ENCODE results near the gene PBRM1. TPM values are rescaled to one million over a fixed set of nuclear protein-coding genes. Genes with fewer than 3 reads are reported as not detected.
"Not testable (repeated sequence)": the region's sequence is repeated elsewhere in the genome, so short reads cannot be mapped to it uniquely, and the experiment has no call there.

PBRM1 gene
- total and polyA plus RNA-seq, 8 donors: 6.0 to 130 (median 64.9) TPM

DNA sequence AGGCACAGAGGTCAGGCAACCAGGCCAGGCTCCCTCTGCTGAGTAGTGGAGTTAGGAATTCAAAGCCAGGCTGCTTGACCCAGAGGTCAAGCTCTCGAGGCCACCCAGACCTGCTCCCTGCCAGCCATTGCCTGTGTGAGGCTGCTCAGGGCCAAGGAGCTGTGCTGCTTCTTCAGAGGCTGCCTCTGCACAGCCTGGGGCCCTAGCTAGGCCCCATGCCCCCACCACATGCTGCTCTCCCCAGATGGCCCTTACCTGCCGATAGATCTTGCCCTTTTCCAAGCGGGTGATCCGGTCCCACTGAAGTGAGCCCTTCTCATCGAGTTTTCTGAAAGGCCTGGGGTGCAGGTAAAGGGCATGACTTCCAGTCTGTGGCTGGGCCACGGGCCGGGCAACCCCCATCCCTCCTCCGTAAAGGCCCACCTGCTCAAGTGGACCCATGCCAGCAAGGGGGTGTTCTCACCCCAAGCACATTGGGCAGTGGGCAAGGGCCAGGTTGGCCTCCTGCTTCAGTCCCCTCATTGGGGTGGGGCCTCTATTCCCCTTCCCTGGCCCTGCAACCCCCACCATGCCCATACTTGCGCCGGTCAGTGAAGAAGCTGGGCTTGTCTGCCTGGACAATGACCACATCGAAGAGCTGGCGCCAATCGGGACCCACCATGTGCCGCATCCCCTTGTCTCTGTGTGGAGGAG is 158.5 kb downstream of the PBRM1 start:
- intact Hi-C loops (cut with DNase I; ENCODE audit: low total_unique reads): no loop called here
- Histone ChIP-seq H3K27me3 (no peaks in the 10 kb centered on the region), H3K9me3 (no peaks in the 10 kb centered on the region), H3K27ac (no peak overlapping the region), H3K36me3 (peaks cover 0 to 58% (median 52%) of the 10 kb centered on the region in 4 donors), H3K4me3 (no peak overlapping the region), H3K4me1 (peaks cover 2 to 41% (median 21%) of the 10 kb centered on the region in 4 donors)
- TF ChIP-seq EP300 (IDR thresholded peaks at IDR 0.05): no peak
- TF ChIP-seq POLR2A (IDR thresholded peaks at IDR 0.05): no peak
- no peak for TF ChIP-seq POLR2AphosphoS5 (IDR thresholded peaks at IDR 0.05)
- TF ChIP-seq, protein P1, sequence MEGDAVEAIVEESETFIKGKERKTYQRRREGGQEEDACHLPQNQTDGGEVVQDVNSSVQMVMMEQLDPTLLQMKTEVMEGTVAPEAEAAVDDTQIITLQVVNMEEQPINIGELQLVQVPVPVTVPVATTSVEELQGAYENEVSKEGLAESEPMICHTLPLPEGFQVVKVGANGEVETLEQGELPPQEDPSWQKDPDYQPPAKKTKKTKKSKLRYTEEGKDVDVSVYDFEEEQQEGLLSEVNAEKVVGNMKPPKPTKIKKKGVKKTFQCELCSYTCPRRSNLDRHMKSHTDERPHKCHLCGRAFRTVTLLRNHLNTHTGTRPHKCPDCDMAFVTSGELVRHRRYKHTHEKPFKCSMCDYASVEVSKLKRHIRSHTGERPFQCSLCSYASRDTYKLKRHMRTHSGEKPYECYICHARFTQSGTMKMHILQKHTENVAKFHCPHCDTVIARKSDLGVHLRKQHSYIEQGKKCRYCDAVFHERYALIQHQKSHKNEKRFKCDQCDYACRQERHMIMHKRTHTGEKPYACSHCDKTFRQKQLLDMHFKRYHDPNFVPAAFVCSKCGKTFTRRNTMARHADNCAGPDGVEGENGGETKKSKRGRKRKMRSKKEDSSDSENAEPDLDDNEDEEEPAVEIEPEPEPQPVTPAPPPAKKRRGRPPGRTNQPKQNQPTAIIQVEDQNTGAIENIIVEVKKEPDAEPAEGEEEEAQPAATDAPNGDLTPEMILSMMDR (IDR thresholded peaks at IDR 0.05): no peak
- DNase-seq: no peak
- WGBS, 5 donors: 89 to 93% (median 89%) methylated on average over 8 to 14 of the region's 14 CpGs

DNA sequence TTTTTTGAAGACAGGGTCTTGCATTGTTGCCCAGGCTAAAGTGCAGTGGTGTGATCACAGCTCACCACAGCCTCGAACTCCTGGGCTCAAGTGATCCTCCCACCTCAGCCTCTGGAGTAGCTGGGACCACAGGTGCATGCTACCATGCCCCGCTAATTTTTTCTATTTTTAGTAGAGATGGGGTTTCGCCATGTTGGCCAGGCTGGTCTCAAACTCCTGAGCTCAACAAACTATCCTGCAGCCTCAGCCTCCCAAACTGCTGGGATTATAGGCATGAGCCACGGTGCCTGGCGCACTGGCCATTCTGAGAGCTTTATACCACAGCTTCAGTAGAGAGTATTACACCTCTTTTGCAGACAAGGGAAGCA is 159.1 kb downstream of the PBRM1 start:
- H3K27ac ChIP-seq; H3K9me3 ChIP-seq; DNase-seq; intact Hi-C loops (cut with DNase I; ENCODE audit: low total_unique reads); H3K4me3 ChIP-seq; H3K27me3 ChIP-seq: not testable (repeated sequence)
- Histone ChIP-seq H3K36me3 (peaks cover 0 to 63% (median 53%) of the 10 kb centered on the region in 4 donors), H3K4me1 (peaks cover 0 to 36% (median 16%) of the 10 kb centered on the region in 4 donors)
- WGBS, 5 donors: 90 to 98% (median 95%) methylated on average over 5 of the region's 5 CpGs

DNA sequence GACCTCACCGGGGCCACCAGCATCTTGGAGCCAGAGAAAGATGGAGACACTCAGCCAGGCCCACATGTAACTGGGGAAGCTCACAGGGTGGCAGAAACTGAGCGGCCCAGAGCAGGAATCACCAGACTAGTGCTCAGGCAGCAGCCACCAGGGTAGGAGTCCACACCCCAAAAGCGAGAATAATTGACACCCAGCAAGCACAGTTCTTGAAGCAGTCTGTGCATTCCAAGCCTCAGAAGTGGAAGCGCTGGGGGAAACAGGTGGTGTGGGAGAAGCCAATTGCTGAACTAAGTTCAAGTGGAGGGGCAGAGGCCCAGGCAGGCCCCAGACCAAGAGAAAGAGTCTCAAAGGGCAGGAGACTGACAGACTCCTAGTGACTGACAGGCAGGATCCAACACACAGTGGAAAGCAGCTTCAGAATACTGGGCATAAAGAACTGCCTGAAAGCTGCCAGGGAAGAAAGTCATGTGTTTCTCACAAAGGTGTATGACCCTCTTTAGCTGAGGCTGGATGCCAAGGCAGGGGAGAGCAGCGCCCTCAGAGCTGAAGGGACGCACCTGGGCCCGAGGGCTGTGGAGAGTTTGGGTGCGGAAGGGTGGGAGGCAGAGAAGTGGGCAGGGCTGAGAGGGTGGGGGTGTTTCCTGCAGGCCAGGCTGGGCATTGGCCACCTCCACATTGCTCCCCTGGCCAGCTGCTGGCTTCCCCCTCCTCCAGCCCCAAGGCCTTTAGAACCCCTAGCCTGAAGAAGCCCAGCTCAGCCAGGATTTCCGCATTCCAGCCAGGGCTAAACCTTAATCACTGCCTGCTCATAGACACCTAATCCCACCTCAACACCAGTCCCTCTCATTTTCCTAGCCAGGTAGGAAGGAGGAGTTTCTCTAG is 159.8 kb downstream of the PBRM1 start:
- 72 to 81% (median 79%) methylated on average over 9 of the region's 9 CpGs for WGBS, 5 donors
- H3K27ac ChIP-seq: peak overlapping the region in 4 of 5 donors; percentile 20 to 60 (median 42)
- no peak for DNase-seq
- TF ChIP-seq EP300 (IDR thresholded peaks at IDR 0.05) (no peak), POLR2AphosphoS5 (IDR thresholded peaks at IDR 0.05) (no peak), POLR2A (IDR thresholded peaks at IDR 0.05) (no peak)
- TF ChIP-seq, protein P1 (IDR thresholded peaks at IDR 0.05): no peak
- H3K9me3 ChIP-seq: no peaks in the 10 kb centered on the region
- H3K4me1 ChIP-seq: peaks cover 0 to 30% (median 15%) of the 10 kb centered on the region in 4 donors
- intact Hi-C loops (cut with DNase I; ENCODE audit: low total_unique reads): no loop called here
- H3K27me3 ChIP-seq: no peaks in the 10 kb centered on the region
- H3K36me3 ChIP-seq: peaks cover 0 to 69% (median 54%) of the 10 kb centered on the region in 4 donors
- H3K4me3 ChIP-seq: no peak overlapping the region

DNA sequence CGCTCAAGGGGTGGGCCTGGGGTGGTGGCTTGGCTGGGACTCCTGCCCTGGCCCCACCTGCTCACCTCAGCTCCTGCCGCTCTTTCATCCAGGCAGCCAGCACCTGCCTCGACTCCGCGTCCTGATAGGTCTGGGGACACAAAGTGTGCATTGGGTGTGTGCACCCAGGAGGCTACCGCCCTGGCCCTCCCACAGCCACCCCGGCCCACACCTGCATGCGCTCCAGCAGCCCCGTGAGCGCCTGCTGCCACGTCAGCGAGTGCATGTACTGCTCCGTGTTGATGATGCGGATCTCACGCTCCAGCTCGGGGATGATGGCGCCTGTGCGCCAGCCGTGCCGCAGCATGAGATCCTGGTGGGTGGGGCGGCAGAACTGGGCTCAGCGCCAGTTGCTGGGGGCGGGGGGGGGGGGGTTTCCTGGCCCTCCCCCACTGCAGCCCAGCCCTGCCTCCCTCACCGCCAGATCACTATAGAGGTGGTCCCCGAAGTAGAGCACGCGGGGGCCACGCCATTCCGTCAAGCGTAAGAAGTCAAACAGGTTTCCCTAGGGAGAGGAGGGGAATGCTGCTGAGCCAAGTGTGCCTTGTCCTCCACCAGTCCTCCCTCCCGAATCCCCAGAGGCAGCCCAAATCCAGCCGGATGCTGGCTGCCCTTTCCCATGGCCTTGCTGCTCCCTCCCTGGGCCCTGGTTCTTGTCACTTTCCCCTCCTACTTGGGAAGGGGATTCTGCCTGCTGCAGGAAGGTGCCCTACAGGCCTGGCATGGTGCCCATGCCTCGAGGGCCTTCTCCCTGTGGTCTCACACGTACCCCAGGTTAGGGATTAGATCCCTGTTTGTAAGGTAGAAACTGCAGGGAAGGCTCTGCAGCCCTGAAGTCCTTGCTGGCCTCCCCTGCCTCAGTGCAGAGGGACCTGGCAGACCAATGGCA is 160.7 kb downstream of the PBRM1 start:
- DNase-seq: peak in 1 of 2 donors; percentile 77
- intact Hi-C loops (cut with DNase I; ENCODE audit: low total_unique reads): no loop called here
- Histone ChIP-seq H3K4me3 (no peak overlapping the region), H3K9me3 (no peaks in the 10 kb centered on the region), H3K36me3 (peaks cover 0 to 78% (median 54%) of the 10 kb centered on the region in 4 donors), H3K4me1 (peaks cover 0 to 24% (median 14%) of the 10 kb centered on the region in 4 donors), H3K27me3 (no peaks in the 10 kb centered on the region), H3K27ac (peak overlapping the region in 4 of 5 donors; percentile 28 to 60 (median 42))
- WGBS, 5 donors: 63 to 74% (median 70%) methylated on average over 11 to 34 of the region's 34 CpGs
- TF ChIP-seq, protein P1 (IDR thresholded peaks at IDR 0.05): no peak
- no peak for TF ChIP-seq POLR2AphosphoS5 (IDR thresholded peaks at IDR 0.05)
- no peak for TF ChIP-seq POLR2A (IDR thresholded peaks at IDR 0.05)
- no peak for TF ChIP-seq EP300 (IDR thresholded peaks at IDR 0.05)

Data from stomach (tissue), 9 donors.